Natural killer cell (primary cell): ENCODE results near the gene CDH6. TPM values are rescaled to one million over a fixed set of nuclear protein-coding genes. Genes with fewer than 3 reads are reported as not detected.

Source experiments
- ATAC-seq, 3 donors: fragments of 150-1000 bp in 2 of 3; fragments of 200-7000 bp in 1 of 3; cut with Tn5 transposase; 1 replicate in 1 of 3; 2 replicates in 2 of 3; pipeline ENCODE4 v1.10.0; 2021; ENCODE audit warnings: mild to moderate bottlenecking in 2 of 3, moderate library complexity in 2 of 3
- DNase-seq, 2 donors: peaks; one replicate each; pipeline versions ENCODE4 v3.0.0 to v3.0.0-alpha.2; 2013 to 2021; ENCODE audit warnings: mixed read lengths in 1 of 2
- H3K27ac ChIP-seq: one replicate; pipeline ENCODE4 v1.5.1; 2013; ENCODE audit warnings: mild to moderate bottlenecking, low read length
- H3K27me3 ChIP-seq: one replicate; pipeline ENCODE4 v1.6.1; 2013; ENCODE audit warnings: low read length; ENCODE audit not compliant: control insufficient read depth, insufficient read depth
- H3K36me3 ChIP-seq: one replicate; pipeline ENCODE4 v1.6.1; 2013; ENCODE audit warnings: low read length; ENCODE audit not compliant: control insufficient read depth, insufficient read depth
- H3K4me1 ChIP-seq: one replicate; pipeline ENCODE4 v1.6.1; 2013; ENCODE audit warnings: low read length; ENCODE audit not compliant: control insufficient read depth, insufficient read depth
- H3K4me3 ChIP-seq: one replicate; pipeline ENCODE4 v1.5.1; 2013; ENCODE audit warnings: low read length
- H3K9me3 ChIP-seq: one replicate; pipeline ENCODE4 v1.6.1; 2013; ENCODE audit warnings: low read length; ENCODE audit not compliant: control insufficient read depth, insufficient read depth
- H3K27ac Mint-ChIP-seq, 2 donors: one replicate each; pipeline ENCODE4 v1.8.0; 2022; ENCODE audit warnings: mild to moderate bottlenecking in 2 of 2, mixed read lengths in 2 of 2, moderate library complexity in 1 of 2
- H3K27me3 Mint-ChIP-seq, 2 donors: one replicate each; pipeline ENCODE4 v1.8.0; 2022; ENCODE audit warnings: low read depth in 2 of 2, mixed read lengths in 2 of 2
- H3K36me3 Mint-ChIP-seq: one replicate; pipeline ENCODE4 v1.8.0; 2022; ENCODE audit warnings: mixed read lengths
- H3K4me1 Mint-ChIP-seq, 2 donors: one replicate each; pipeline ENCODE4 v1.8.0; 2022; ENCODE audit warnings: mixed read lengths in 2 of 2
- H3K4me3 Mint-ChIP-seq: one replicate; pipeline ENCODE4 v1.8.0; 2022; ENCODE audit warnings: mild to moderate bottlenecking, moderate library complexity, mixed read lengths
- H3K9me3 Mint-ChIP-seq, 2 donors: one replicate each; pipeline ENCODE4 v1.8.0; 2022; ENCODE audit warnings: mixed read lengths in 2 of 2
- WGBS: methylation state at CpG from one replicate; pipeline ENCODE4 v1.1.7; 2013; ENCODE audit warnings: missing lambda C conversion rate; ENCODE audit not compliant: insufficient coverage; 5-methylcytosine and 5-hydroxymethylcytosine counted together
- intact Hi-C: fragments of 100-400 bp; cut with micrococcal nuclease; formaldehyde crosslinking; loops from one replicate; pipeline ENCODE4 v1.14.2; 2022
- total RNA-seq, 4 donors: library from RNA; stranded (reverse); fragments of 120-200 nt in 1 of 4; gene quantifications; one replicate each; pipeline versions ENCODE4 v1.2.3 to v1.2.4, GENCODE V29; 2013 to 2022
- TF ChIP-seq, protein P1 (sequence below): fragments of 200-600 bp; IDR thresholded peaks from one replicate; pipeline ENCODE4 v1.8.0; 2022; ENCODE audit warnings: antibody characterized with exemption

CDH6 gene
- total RNA-seq, 3 donors from 2014 or later (not counting 1 experiment from before 2014, with no cell fraction given) = not detected

DNA sequence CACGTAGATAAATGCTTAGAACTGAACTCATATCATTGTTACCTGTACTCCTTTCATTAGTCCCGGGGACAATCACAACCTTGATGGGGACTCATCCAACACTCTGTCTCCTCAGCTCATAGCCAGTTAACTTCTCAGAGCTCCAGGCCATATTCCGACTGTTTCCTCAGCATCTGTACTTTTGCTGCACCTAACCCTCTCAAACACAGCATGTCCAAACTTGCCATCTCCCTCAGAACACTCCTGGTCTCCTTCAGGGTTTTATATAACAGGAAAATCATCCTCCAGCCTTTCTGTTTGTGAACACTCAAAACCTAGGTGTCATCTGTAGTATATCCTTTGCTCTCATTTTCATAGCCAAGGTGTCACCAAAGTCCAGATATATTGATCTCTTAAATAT is 150.5 kb downstream of the CDH6 start:
- H3K4me3 ChIP-seq = no peak overlapping the region
- Mint-ChIP-seq H3K27me3 (no peaks in the 10 kb centered on the region), H3K27ac (no peak overlapping the region), H3K4me3 (no peak overlapping the region), H3K4me1 (no peaks in the 10 kb centered on the region), H3K36me3 (no peaks in the 10 kb centered on the region), H3K9me3 (no peaks in the 10 kb centered on the region)
- H3K4me1 ChIP-seq = no peaks in the 10 kb centered on the region
- no peak overlapping the region for H3K27ac ChIP-seq
- DNase-seq = no peak
- intact Hi-C loops = no loop called here
- no peaks in the 10 kb centered on the region for H3K36me3 ChIP-seq
- no peak for ATAC-seq
- H3K27me3 ChIP-seq = no peaks in the 10 kb centered on the region
- 71% methylated on average over 3 of the region's 3 CpGs for WGBS
- H3K9me3 ChIP-seq = no peaks in the 10 kb centered on the region
- TF ChIP-seq, protein P1, sequence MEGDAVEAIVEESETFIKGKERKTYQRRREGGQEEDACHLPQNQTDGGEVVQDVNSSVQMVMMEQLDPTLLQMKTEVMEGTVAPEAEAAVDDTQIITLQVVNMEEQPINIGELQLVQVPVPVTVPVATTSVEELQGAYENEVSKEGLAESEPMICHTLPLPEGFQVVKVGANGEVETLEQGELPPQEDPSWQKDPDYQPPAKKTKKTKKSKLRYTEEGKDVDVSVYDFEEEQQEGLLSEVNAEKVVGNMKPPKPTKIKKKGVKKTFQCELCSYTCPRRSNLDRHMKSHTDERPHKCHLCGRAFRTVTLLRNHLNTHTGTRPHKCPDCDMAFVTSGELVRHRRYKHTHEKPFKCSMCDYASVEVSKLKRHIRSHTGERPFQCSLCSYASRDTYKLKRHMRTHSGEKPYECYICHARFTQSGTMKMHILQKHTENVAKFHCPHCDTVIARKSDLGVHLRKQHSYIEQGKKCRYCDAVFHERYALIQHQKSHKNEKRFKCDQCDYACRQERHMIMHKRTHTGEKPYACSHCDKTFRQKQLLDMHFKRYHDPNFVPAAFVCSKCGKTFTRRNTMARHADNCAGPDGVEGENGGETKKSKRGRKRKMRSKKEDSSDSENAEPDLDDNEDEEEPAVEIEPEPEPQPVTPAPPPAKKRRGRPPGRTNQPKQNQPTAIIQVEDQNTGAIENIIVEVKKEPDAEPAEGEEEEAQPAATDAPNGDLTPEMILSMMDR = no peak

DNA sequence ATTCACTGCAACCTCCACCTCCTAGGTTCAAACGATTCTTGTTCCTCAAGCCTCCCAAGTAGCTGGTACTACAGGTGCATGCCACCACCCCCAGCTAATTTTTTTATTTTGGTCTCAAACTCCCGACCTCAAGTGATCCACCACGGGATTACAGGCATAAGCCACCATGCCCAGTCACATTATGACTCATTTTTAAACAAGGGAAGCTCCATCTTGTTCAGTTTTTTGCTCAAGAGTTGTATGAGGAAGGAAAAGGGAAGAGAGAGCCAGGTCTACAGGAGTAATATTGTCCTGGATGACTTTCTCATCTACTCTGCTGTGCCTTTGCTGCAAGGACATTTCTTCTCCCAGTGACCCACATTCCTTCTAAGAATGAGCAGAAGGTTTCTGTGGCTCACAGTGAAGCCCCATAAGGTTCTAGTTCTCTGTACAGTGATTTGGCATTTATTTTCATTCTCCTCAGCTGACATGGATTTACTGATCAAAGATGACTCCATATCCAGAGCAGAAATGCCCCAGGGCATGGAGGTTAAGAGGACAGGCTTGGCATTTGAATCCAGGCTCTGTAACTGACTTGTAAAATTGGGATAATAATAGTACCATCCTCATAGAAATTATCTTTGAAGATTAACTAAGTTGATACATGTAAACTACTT is 153.5 kb downstream of the CDH6 start:
- no peaks in the 10 kb centered on the region for H3K27me3 Mint-ChIP-seq
- no peak overlapping the region for H3K27ac ChIP-seq
- no peaks in the 10 kb centered on the region for H3K9me3 ChIP-seq
- H3K27me3 ChIP-seq = no peaks in the 10 kb centered on the region
- TF ChIP-seq, protein P1 = no peak
- no peaks in the 10 kb centered on the region for H3K4me1 Mint-ChIP-seq
- DNase-seq (no peak), ATAC-seq (no peak)
- no peak overlapping the region for H3K4me3 ChIP-seq
- peaks cover 0 to under 1% of the 10 kb centered on the region in 2 donors for H3K9me3 Mint-ChIP-seq
- H3K4me3 Mint-ChIP-seq = no peak overlapping the region
- no peaks in the 10 kb centered on the region for H3K4me1 ChIP-seq
- H3K36me3 Mint-ChIP-seq = no peaks in the 10 kb centered on the region
- no peaks in the 10 kb centered on the region for H3K36me3 ChIP-seq
- 71% methylated on average over 2 of the region's 3 CpGs for WGBS
- no peak overlapping the region for H3K27ac Mint-ChIP-seq
- intact Hi-C loops = no loop called here

DNA sequence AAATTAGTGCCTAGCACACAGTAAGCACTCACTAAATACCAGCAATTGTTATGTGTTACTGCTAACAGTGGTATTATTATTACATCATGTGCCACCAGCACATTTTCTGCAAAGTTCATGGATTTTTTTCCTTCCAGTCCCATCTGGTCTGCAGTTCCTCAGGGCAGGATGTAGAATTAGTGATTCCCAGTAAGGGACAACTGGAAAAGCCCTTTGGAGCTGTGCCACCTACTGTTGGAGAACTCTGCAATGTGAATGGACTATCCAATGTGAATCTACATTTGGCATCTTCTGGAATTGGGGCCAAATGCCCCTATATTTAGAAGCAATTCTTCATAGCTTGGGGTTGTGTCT is 154.0 kb downstream of the CDH6 start:
- H3K4me3 ChIP-seq = no peak overlapping the region
- H3K36me3 ChIP-seq = no peaks in the 10 kb centered on the region
- Mint-ChIP-seq H3K9me3 (peaks cover 0 to 2% of the 10 kb centered on the region in 2 donors), H3K4me1 (no peaks in the 10 kb centered on the region), H3K4me3 (no peak overlapping the region), H3K36me3 (no peaks in the 10 kb centered on the region), H3K27ac (no peak overlapping the region), H3K27me3 (no peaks in the 10 kb centered on the region)
- no peak for DNase-seq
- H3K4me1 ChIP-seq = no peaks in the 10 kb centered on the region
- H3K9me3 ChIP-seq = no peaks in the 10 kb centered on the region
- TF ChIP-seq, protein P1 = no peak
- H3K27ac ChIP-seq = no peak overlapping the region
- ATAC-seq = no peak
- intact Hi-C loops = no loop called here
- no peaks in the 10 kb centered on the region for H3K27me3 ChIP-seq

DNA sequence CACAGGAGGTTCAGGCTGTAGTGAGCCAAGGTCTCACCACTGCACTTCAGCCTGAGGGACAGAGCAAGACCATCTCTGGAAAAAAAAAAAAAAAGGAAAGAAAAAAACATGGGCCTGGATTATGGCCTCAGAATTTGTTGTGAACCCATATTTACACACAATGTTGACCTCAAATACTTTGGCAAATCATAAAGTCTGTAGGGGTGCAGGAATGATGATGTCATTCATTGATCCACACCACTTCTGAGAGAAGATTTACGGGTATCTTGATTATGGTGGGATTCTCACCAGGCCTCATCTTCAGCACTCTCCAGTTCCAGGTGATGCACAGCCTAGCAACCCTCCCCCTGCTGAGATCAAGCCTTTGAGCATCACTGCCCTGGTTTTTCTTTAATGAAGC is 156.9 kb downstream of the CDH6 start:
- WGBS = no CpG with 5 or more reads among the region's 1 CpG
- no peaks in the 10 kb centered on the region for H3K27me3 Mint-ChIP-seq
- Histone ChIP-seq H3K4me1 (no peaks in the 10 kb centered on the region), H3K36me3 (no peaks in the 10 kb centered on the region), H3K27ac (no peak overlapping the region), H3K4me3 (no peak overlapping the region), H3K9me3 (no peaks in the 10 kb centered on the region), H3K27me3 (no peaks in the 10 kb centered on the region)
- no peak overlapping the region for H3K4me3 Mint-ChIP-seq
- no peaks in the 10 kb centered on the region for H3K4me1 Mint-ChIP-seq
- intact Hi-C loops = no loop called here
- H3K9me3 Mint-ChIP-seq = peaks cover 3 to 4% of the 10 kb centered on the region in 2 donors
- H3K27ac Mint-ChIP-seq = no peak overlapping the region
- TF ChIP-seq, protein P1 = no peak
- ATAC-seq = no peak
- DNase-seq = no peak
- no peaks in the 10 kb centered on the region for H3K36me3 Mint-ChIP-seq
